Right lobe of liver (tissue), 4 donors: ENCODE data around the gene SPEF2.

ENCODE experiments used
- CTCF ChIP-seq, 4 donors: fragments of 200-600 bp in 3 of 4; fragments of 450-650 bp in 1 of 4; IDR thresholded peaks; one replicate each; pipeline versions ENCODE4 v1.5.1 to v1.8.0; 2016 to 2022; ENCODE audit warnings: antibody characterized with exemption in 4 of 4, mild to moderate bottlenecking in 2 of 4
- POLR2A ChIP-seq: fragments of 450-650 bp; IDR thresholded peaks from one replicate; pipeline ENCODE4 v1.6.1; 2017; ENCODE audit warnings: antibody characterized with exemption, mild to moderate bottlenecking
- donor health status: DM: no; HTN: no; CAD: no.
- donor health status: DM: no; HTN: no; CAD: no.
- donor health status: DM: no; HTN: yes; CAD: no.

- TF ChIP-seq CTCF (IDR thresholded peaks at IDR 0.05) (no peak), POLR2A (no peak)
Observed at GRCh38 chr5:35822511-35822910, 204.8 kb downstream of the SPEF2 start.
